Raji (cell line): ENCODE data around the gene IL36B.

Experiments
- POLR2A ChIP-seq: IDR thresholded peaks from 2 replicates; pipeline ENCODE4 v1.6.1; 2011; ENCODE audit warnings: low read depth, low read length, control low read depth; ENCODE audit not compliant: insufficient read depth

Gene IL36B

DNA sequence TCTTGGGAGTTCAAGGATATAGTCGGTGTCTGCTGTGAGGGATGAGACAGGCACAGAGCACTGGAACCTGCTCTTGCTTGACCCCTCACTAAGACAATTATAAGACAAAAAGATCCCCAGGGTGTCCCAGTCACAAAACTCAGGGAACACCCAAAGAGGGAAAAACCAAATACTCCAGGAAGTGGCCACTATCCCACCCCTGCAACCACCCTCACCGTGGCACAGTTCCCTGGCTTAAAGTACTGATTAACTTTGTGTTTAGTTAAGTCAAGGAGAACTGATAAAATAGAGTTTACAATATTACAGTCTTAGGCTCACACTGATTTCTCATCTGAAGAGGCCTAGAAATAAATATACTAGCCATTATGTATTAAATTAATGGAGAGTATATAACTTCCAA is 13.5 kb downstream of the IL36B start:
- TF ChIP-seq POLR2A = no peak

DNA sequence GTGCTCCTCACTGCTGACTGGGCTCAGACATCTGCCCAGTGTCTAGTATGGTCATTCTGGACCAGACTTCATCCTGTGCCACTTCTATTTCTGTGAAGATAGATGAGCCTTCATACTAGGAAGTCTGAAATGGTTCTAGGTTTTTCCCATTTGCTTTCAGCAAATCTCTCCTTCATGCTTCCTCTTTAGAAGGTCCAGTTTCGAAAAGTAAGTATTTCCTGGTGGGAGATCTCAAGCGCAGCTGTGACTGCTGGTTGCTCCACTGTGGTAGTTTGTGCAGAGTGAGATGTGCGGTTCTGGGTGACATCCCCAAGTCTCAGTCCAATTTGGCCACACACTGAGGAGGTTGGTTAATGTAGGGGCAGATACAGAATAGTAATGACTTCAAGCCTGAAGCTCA is 14.4 kb downstream of the IL36B start:
- TF ChIP-seq POLR2A = no peak

- TF ChIP-seq POLR2A = no peak
Measured at GRCh38 chr2:113036763-113037162, 15.9 kb downstream of the IL36B start.

GRCh38 chr2:113034016-113034415 is 18.7 kb downstream of the IL36B start:
- TF ChIP-seq POLR2A = no peak

- TF ChIP-seq POLR2A = no peak
Measured at GRCh38 chr2:113032737-113033136, 19.9 kb downstream of the IL36B start.

DNA sequence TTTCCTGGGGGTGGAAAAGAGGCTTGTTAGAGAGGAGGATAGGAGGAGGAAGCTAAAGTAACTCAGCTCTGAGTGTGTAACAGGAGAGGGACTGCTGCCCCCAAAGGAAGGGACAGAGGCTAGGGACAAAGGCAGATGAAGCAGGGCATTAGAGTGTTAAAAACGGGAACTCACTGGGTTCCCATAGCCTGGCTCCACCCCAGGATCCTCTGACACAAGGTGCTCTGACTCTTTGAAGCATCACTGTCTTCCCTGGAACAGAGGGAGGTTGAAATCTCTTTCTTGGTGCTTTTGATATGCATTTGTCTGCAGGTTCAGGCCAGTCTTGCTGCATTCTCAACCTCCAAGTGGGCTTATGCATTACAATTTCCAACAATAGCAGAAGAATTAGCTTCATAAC is 24.6 kb downstream of the IL36B start:
- TF ChIP-seq POLR2A = no peak

DNA sequence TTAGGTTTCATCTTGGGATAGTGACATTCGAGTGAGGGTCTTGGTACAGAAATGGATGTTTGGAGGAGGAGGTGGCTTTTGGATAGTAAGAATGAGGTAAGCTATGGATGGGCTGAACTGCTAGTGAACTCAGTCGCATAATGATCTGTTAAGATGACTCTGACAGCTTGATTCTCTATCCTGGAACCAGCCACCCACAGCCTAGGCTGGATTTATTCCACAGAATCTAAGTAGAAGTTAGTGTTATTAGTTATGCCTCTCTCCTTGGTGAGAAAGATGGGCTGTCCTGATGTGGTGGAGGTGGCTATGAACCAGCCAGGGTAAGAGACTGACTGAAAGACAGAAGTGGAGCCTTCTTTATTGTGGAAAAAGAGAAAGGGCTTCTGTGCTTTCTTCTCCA is 25.0 kb downstream of the IL36B start:
- TF ChIP-seq POLR2A = no peak

GRCh38 chr2:113025737-113026136 is 26.9 kb downstream of the IL36B start:
- TF ChIP-seq POLR2A = no peak

GRCh38 chr2:113024764-113025163 is 27.9 kb downstream of the IL36B start:
- no peak for TF ChIP-seq POLR2A

GRCh38 chr2:113021312-113021711 is 31.4 kb downstream of the IL36B start:
- no peak for TF ChIP-seq POLR2A

DNA sequence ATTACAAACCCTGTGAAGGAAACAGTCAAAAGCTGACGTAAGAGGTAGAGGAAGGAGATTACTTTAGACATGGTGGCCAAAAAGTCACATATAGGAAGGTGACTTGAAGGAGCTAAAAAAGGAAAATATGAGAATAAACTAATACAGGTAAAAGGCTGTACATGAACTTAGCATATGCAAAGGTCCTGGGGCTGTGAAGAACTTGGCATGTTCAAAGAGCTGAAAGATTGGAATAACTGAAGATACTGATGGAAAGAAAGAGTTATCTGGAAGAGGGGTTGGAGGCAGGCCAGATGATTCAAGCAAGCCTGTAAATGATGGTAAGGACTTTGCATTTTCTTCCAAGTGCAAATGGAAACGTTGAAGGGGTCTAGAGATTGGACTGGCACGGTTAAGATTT is 34.2 kb downstream of the IL36B start:
- no peak for TF ChIP-seq POLR2A

DNA sequence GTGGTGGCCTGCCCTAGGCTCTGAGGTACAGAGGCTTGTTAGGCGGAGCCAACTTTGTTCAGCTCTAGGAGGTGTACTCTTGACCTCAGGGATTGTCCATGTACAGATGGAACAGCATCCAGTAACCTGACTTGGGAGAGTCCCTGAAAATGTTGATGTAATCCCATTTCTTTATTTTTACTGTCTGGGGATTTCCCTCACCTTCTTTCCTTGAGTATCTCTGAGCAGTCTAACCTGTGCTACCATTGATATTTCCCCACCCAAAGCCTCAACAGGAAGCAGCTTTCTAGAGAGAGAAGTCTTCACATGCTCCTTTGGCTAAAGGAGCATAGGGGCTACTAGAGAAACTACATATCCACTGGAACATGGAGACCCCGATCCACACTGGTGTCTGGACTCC is 37.0 kb downstream of the IL36B start:
- TF ChIP-seq POLR2A = no peak

DNA sequence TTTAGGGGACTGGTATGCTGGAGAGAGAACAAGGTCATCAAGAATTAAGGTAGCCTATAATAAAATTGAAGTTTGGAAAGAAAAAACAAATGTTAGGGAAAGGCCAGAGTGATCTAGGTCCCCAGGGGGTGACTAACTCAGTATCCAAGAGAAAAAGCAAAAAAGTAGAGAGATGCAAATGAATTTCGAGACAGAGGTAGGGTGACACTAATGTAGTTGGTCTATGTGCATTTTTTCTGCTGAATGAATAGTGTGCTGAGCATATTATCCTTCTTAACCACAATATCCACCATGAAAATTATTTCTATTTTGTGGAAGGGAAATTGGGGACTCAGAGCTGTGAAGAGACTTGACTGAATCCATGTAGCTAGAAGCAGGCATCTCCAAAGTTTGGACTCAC is 37.6 kb downstream of the IL36B start:
- no peak for TF ChIP-seq POLR2A

- no peak for TF ChIP-seq POLR2A
Measured at GRCh38 chr2:113014067-113014466, 38.6 kb downstream of the IL36B start.

DNA sequence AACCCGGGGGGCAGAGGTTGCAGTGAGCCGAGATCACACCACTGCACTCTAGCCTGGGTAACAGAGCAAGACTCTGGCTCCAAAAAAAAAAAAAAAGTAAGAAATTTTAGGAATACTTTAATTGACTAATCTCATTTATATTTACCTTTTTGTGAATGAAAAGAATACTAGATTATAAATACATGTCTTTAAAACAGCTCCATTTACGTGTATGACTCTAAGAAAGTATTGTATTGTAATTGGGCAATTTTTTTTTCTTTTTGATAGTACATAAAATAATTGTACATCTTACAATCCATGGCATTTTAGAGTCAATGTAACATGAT is 39.4 kb downstream of the IL36B start:
- no peak for TF ChIP-seq POLR2A

- no peak for TF ChIP-seq POLR2A
Measured at GRCh38 chr2:113012436-113013335, 40.0 kb downstream of the IL36B start.

DNA sequence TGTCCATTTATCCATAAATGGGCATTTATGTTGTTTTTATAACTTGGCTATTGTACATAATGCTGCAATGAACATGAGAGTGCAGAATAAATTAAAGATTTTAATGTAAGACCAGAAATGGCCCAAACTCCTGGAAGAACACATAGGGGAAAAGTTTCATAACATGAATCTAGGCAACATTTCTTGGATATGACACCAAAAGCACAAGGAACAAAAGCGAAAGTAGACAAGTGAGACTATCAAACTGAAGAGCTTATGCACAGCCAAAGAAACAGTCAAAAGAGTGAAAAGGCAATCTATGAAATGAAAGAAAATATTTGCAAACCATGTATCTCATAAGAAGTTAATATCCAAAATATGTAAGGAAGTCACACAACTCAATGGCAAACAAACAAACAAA is 41.6 kb downstream of the IL36B start:
- TF ChIP-seq POLR2A = no peak
